Uterus (tissue), 2 donors: Measurements from ENCODE around the gene HDAC5.

Experiments
- CTCF ChIP-seq, 4 experiments: fragments of 200-600 bp in 2 of 4; fragments of 450-650 bp in 2 of 4; sonication (generic) in 2 of 4; IDR thresholded peaks; one replicate each; pipeline ENCODE4 v1.5.1; 2016 to 2019; ENCODE audit warnings: antibody characterized with exemption in 4 of 4, mild to moderate bottlenecking in 2 of 4, moderate library complexity in 1 of 4
- POLR2A ChIP-seq, 2 donors: fragments of 450-650 bp; IDR thresholded peaks; one replicate each; pipeline ENCODE4 v1.6.1; 2016; ENCODE audit warnings: antibody characterized with exemption in 2 of 2, mild to moderate bottlenecking in 1 of 2, moderate library complexity in 1 of 2

GRCh38 chr17:44038604-44039011, 84.8 kb downstream of the HDAC5 start:
- TF ChIP-seq POLR2A (IDR thresholded peaks at IDR 0.05): no peak
- no peak for TF ChIP-seq CTCF (IDR thresholded peaks at IDR 0.05)
